MG63 (cell line): ENCODE data around the gene CTSH. TPM values are rescaled to one million over a fixed set of nuclear protein-coding genes. Genes with fewer than 3 reads are reported as not detected.
"Not testable (repeated sequence)": the region's sequence is repeated elsewhere in the genome, so short reads cannot be mapped to it uniquely, and the experiment has no call there.

Experiments used
- DNase-seq: peaks from one replicate; pipeline ENCODE4 v3.0.0-alpha.2; 2020
- H3K27me3 ChIP-seq: fragments of 250-450 bp; sonication (Bioruptor Pico); 2 replicates; pipeline ENCODE4 v1.5.1; 2020; ENCODE audit warnings: mild to moderate bottlenecking, moderate library complexity
- H3K36me3 ChIP-seq: fragments of 250-450 bp; sonication (Bioruptor Pico); 2 replicates; pipeline ENCODE4 v1.5.1; 2020; ENCODE audit warnings: mild to moderate bottlenecking, moderate library complexity
- H3K4me3 ChIP-seq: fragments of 250-450 bp; sonication (Bioruptor Pico); 2 replicates; pipeline ENCODE4 v1.5.1; 2020; ENCODE audit warnings: mild to moderate bottlenecking, moderate library complexity
- H3K9me3 ChIP-seq: fragments of 250-450 bp; sonication (Bioruptor Pico); 2 replicates; pipeline ENCODE4 v1.5.1; 2020; ENCODE audit warnings: mild to moderate bottlenecking, moderate library complexity
- total RNA-seq: library from RNA; depleted of rRNA; stranded (reverse); fragments of >200 nt; shearing (Covaris generic); gene quantifications from 2 replicates; pipeline ENCODE4 v1.2.3, GENCODE V29; 2014; ENCODE audit warnings: low replicate concordance

Gene CTSH
- total RNA-seq, 1 experiment from 2014 or later = 19.8 TPM

GRCh38 chr15:78889000-78889399 lies 55.8 kb downstream of the CTSH start:
- Histone ChIP-seq H3K27me3 (no peaks in the 10 kb centered on the region), H3K4me3 (no peak overlapping the region), H3K9me3 (no peaks in the 10 kb centered on the region), H3K36me3 (peaks cover 98% of the 10 kb centered on the region)
- DNase-seq = no peak

- Histone ChIP-seq H3K9me3 (no peaks in the 10 kb centered on the region), H3K36me3 (peaks cover 78% of the 10 kb centered on the region), H3K27me3 (no peaks in the 10 kb centered on the region), H3K4me3 (no peak overlapping the region)
- no peak for DNase-seq
Observed at GRCh38 chr15:78881681-78882080, 63.2 kb downstream of the CTSH start.

GRCh38 chr15:78880813-78881212 lies 64.0 kb downstream of the CTSH start:
- no peak overlapping the region for H3K4me3 ChIP-seq
- H3K36me3 ChIP-seq = peaks cover 70% of the 10 kb centered on the region
- DNase-seq = no peak
- H3K27me3 ChIP-seq = no peaks in the 10 kb centered on the region
- no peaks in the 10 kb centered on the region for H3K9me3 ChIP-seq

- Histone ChIP-seq H3K4me3 (no peak overlapping the region), H3K36me3 (peaks cover 63% of the 10 kb centered on the region), H3K27me3 (no peaks in the 10 kb centered on the region), H3K9me3 (no peaks in the 10 kb centered on the region)
- DNase-seq = no peak
Observed at GRCh38 chr15:78880242-78880533, 64.7 kb downstream of the CTSH start.

- Histone ChIP-seq H3K9me3 (no peaks in the 10 kb centered on the region), H3K27me3 (no peaks in the 10 kb centered on the region), H3K36me3 (peaks cover 61% of the 10 kb centered on the region), H3K4me3 (no peak overlapping the region)
- DNase-seq = peak; percentile 45
Observed at GRCh38 chr15:78879517-78880241, 65.2 kb downstream of the CTSH start.

GRCh38 chr15:78878356-78878755 lies 66.5 kb downstream of the CTSH start:
- no peak overlapping the region for H3K4me3 ChIP-seq
- DNase-seq = no peak

GRCh38 chr15:78876954-78877353 lies 67.9 kb downstream of the CTSH start:
- DNase-seq = not testable (repeated sequence)
- peaks cover 41% of the 10 kb centered on the region for H3K36me3 ChIP-seq

More at GRCh38 chr15:78878356-78878755, 66.5 kb downstream of the CTSH start:
- Histone ChIP-seq H3K36me3 (peaks cover 50% of the 10 kb centered on the region), H3K27me3 (no peaks in the 10 kb centered on the region), H3K9me3 (no peaks in the 10 kb centered on the region)

GRCh38 chr15:78875107-78875914 lies 69.5 kb downstream of the CTSH start:
- Histone ChIP-seq H3K4me3 (peak overlapping the region; percentile 100), H3K27me3 (no peaks in the 10 kb centered on the region), H3K9me3 (no peaks in the 10 kb centered on the region), H3K36me3 (peaks cover 27% of the 10 kb centered on the region)
- DNase-seq = peak; percentile 32

More at GRCh38 chr15:78876954-78877353, 67.9 kb downstream of the CTSH start:
- peak overlapping the region; percentile 100; the same call in 1 of the 2 replicates for H3K4me3 ChIP-seq
- H3K9me3 ChIP-seq, H3K27me3 ChIP-seq: not testable (repeated sequence)

GRCh38 chr15:78873793-78874765 lies 70.8 kb downstream of the CTSH start:
- peak; percentile 33 for DNase-seq
- Histone ChIP-seq H3K36me3 (peaks cover 24% of the 10 kb centered on the region), H3K4me3 (peak overlapping the region; percentile 100), H3K27me3 (no peaks in the 10 kb centered on the region), H3K9me3 (no peaks in the 10 kb centered on the region)

GRCh38 chr15:78872972-78873792 lies 71.7 kb downstream of the CTSH start:
- Histone ChIP-seq H3K4me3 (peak overlapping the region; percentile 100), H3K27me3 (no peaks in the 10 kb centered on the region), H3K9me3 (no peaks in the 10 kb centered on the region), H3K36me3 (peaks cover 15% of the 10 kb centered on the region)
- DNase-seq = peak; percentile 90

GRCh38 chr15:78872155-78872971 lies 72.5 kb downstream of the CTSH start, which contains the start of gene MORF4L1:
Gene MORF4L1, plus strand, starts transcription at chr15:78872890. Its CDS starts 128 bp downstream, at chr15:78873018.
- H3K27me3 ChIP-seq = no peaks in the 10 kb centered on the region
- no peaks in the 10 kb centered on the region for H3K9me3 ChIP-seq
- peaks cover 9% of the 10 kb centered on the region for H3K36me3 ChIP-seq
- H3K4me3 ChIP-seq = peak within 1 kb of the TSS; percentile 100
- DNase-seq = peak; percentile 99

GRCh38 chr15:78871483-78872127 lies 73.2 kb downstream of the CTSH start:
- H3K27me3 ChIP-seq, H3K36me3 ChIP-seq, H3K4me3 ChIP-seq, H3K9me3 ChIP-seq, DNase-seq: not testable (repeated sequence)
